ENCODE measurements around the gene SEMA7A.
"Not testable (repeated sequence)": the region's sequence is repeated elsewhere in the genome, so short reads cannot be mapped to it uniquely, and the experiment has no call there.

DNA sequence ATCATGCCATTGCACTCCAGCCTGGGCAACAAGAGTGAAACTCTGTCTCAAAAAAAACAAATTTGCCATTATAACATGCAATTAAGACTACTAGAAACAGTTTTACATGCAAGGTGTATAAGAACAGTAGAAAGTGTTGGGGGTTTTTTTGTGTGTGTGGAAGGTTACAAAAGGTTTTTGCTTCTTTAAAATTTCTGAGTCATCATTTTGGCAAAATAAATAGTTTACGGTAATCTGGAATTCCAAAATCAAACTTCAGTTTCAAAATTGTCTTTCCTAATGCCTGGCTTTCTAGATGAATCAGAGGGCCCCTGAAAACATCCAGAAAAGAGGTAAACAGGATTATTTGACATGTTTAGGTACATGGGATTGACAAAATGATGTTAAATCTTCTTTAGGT lies 72.9 kb downstream of the SEMA7A start:
- not testable (repeated sequence) for TF ChIP-seq CTCF (conservative IDR thresholded peaks at IDR 0.05; ENCODE audit: low read depth, low read length); EZH2 (IDR thresholded peaks at IDR 0.05; ENCODE audit: low read length, unreplicated experiment); EZH2phosphoT487 (IDR thresholded peaks at IDR 0.05; ENCODE audit: borderline replicate concordance, low read length)
